Measurements from ENCODE around the gene MECP2. TPM values are rescaled to one million over a fixed set of nuclear protein-coding genes. Genes with fewer than 3 reads are reported as not detected.

The MECP2 gene
- total and polyA plus RNA-seq, 2 experiments from 2014 or later = 18.1 to 19.4 TPM

DNA sequence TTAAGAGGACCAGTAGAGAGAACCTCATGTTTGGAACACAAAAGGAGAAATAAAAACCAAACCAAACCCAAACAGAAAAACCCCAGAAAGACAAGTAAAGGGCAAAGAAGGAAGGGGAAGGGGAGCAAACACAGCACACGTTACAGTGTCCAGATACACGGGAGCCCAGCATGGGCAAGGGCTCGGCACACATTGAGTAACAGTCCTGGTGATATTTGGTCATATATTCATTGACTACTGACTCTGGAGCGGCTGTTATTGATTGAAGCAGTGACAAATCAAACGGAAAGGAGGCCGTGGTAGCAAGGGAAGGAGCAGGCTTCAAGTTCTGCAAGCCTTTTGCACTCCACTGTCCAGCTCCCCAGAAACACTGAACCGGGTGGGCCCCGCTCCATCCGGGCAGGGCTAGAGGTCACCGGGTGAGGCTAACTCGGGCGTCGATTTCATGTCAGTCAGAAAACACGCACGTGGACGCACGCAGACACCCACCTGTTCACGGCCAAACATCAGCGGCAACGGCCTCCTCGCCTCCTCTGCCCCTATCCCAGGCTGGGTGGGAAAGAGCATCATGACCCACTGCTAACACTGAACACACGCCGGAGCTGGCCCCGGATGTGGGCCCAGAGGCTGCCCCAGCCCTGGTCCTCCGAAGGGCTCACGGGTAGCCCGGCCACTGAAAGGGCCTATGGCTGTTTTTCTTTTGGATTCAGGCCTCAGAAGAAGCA is 74.1 kb downstream of the MECP2 start:
- Histone ChIP-seq H3K9me2 (replicated peaks; ENCODE audit: insufficient read depth) (no peaks in the 10 kb centered on the region), H3K9me3 (ENCODE audit: low read depth) (no peaks in the 10 kb centered on the region), H3K27me3 (no peaks in the 10 kb centered on the region), H3K4me2 (no peak overlapping the region), H3K4me3 (no peak overlapping the region), H3K4me1 (ENCODE audit: insufficient read depth) (peaks cover 10% of the 10 kb centered on the region), H3K27ac (peak overlapping the region; percentile 51), H2AFZ (no peak overlapping the region), H4K20me1 (ENCODE audit: insufficient read depth, poor library complexity, severe bottlenecking) (no peaks in the 10 kb centered on the region), H3K79me2 (no peaks in the 10 kb centered on the region), H3K36me3 (replicated peaks; ENCODE audit: insufficient read depth, low read depth) (no peaks in the 10 kb centered on the region)
- no peak for DNase-seq (ENCODE audit: low spot score)
- TF ChIP-seq EZH2phosphoT487 (IDR thresholded peaks at IDR 0.05; ENCODE audit: low read depth, severe bottlenecking, unreplicated experiment) = no peak
- TF ChIP-seq, protein P1, sequence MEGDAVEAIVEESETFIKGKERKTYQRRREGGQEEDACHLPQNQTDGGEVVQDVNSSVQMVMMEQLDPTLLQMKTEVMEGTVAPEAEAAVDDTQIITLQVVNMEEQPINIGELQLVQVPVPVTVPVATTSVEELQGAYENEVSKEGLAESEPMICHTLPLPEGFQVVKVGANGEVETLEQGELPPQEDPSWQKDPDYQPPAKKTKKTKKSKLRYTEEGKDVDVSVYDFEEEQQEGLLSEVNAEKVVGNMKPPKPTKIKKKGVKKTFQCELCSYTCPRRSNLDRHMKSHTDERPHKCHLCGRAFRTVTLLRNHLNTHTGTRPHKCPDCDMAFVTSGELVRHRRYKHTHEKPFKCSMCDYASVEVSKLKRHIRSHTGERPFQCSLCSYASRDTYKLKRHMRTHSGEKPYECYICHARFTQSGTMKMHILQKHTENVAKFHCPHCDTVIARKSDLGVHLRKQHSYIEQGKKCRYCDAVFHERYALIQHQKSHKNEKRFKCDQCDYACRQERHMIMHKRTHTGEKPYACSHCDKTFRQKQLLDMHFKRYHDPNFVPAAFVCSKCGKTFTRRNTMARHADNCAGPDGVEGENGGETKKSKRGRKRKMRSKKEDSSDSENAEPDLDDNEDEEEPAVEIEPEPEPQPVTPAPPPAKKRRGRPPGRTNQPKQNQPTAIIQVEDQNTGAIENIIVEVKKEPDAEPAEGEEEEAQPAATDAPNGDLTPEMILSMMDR (IDR thresholded peaks at IDR 0.05; ENCODE audit: poor library complexity) = no peak
- no peak for TF ChIP-seq EZH2 (IDR thresholded peaks at IDR 0.05; ENCODE audit: borderline replicate concordance)
- WGBS (ENCODE audit: low lambda C conversion rate, missing lambda C conversion rate) = 87% methylated on average over 27 of the region's 27 CpGs

DNA sequence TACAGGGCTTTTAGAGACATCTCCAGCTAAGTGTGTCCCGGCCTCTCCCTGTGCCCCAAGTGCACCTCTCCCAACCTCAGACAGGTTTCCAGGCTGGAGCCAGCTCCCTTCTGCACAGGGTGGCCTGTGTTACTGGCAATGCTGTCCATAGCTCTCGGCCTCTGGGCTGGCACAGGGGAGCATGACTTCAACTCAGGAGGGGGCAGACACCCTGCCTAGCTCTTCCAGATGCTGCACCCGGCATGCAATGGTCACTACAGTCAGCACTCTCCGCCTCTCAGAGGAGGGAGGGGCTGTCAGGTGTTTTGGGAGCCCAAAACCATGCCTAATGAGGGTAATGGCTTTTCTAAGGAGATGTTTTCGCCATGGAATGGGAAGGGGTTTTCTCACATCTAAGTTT is 75.4 kb downstream of the MECP2 start:
- 73% methylated on average over 5 of the region's 5 CpGs for WGBS (ENCODE audit: low lambda C conversion rate, missing lambda C conversion rate)
- no peaks in the 10 kb centered on the region for H4K20me1 ChIP-seq (ENCODE audit: insufficient read depth, poor library complexity, severe bottlenecking)
- TF ChIP-seq EZH2phosphoT487 (IDR thresholded peaks at IDR 0.05; ENCODE audit: low read depth, severe bottlenecking, unreplicated experiment) (no peak), EZH2 (IDR thresholded peaks at IDR 0.05; ENCODE audit: borderline replicate concordance) (no peak)
- TF ChIP-seq, protein P1 (IDR thresholded peaks at IDR 0.05; ENCODE audit: poor library complexity) = no peak
- no peak overlapping the region for H3K27ac ChIP-seq
- no peaks in the 10 kb centered on the region for H3K9me2 ChIP-seq (replicated peaks; ENCODE audit: insufficient read depth)
- H3K79me2 ChIP-seq = no peaks in the 10 kb centered on the region
- no peak overlapping the region for H2AFZ ChIP-seq
- H3K36me3 ChIP-seq (replicated peaks; ENCODE audit: insufficient read depth, low read depth) = no peaks in the 10 kb centered on the region
- no peak overlapping the region for H3K4me2 ChIP-seq
- H3K27me3 ChIP-seq = no peaks in the 10 kb centered on the region
- DNase-seq (ENCODE audit: low spot score) = no peak
- peaks cover 10% of the 10 kb centered on the region for H3K4me1 ChIP-seq (ENCODE audit: insufficient read depth)
- no peak overlapping the region for H3K4me3 ChIP-seq
- no peaks in the 10 kb centered on the region for H3K9me3 ChIP-seq (ENCODE audit: low read depth)

DNA sequence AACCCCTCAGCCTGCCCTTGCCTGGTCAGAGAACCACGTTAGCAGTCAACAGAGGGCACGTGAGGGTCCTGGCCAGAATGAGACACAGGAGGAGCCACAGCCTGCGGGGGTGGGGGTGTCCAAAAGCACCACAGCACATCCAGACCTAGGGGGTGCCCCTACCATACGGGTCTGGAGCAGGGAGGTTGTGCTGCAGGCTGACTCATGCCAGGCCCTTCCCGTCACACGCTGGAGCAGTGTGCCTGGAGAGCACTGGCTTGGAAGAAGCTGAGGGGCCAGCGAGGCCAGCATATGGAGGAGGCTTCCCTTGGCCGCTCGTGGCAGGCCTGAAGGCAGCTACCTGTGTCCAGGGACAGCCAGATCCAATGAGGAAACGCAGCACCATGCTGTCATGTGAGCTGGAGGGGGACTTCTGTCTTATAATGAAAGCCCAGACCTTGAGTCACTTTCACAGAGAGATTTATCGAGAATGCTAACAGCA is 76.3 kb downstream of the MECP2 start:
- no peak for DNase-seq (ENCODE audit: low spot score)
- H2AFZ ChIP-seq = no peak overlapping the region
- no peaks in the 10 kb centered on the region for H3K9me2 ChIP-seq (replicated peaks; ENCODE audit: insufficient read depth)
- H3K9me3 ChIP-seq (ENCODE audit: low read depth) = no peaks in the 10 kb centered on the region
- peak overlapping the region; percentile 91 for H3K27ac ChIP-seq
- no peaks in the 10 kb centered on the region for H4K20me1 ChIP-seq (ENCODE audit: insufficient read depth, poor library complexity, severe bottlenecking)
- TF ChIP-seq EZH2phosphoT487 (IDR thresholded peaks at IDR 0.05; ENCODE audit: low read depth, severe bottlenecking, unreplicated experiment) = no peak
- TF ChIP-seq EZH2 (IDR thresholded peaks at IDR 0.05; ENCODE audit: borderline replicate concordance) = no peak
- TF ChIP-seq, protein P1 (IDR thresholded peaks at IDR 0.05; ENCODE audit: poor library complexity) = no peak
- WGBS (ENCODE audit: low lambda C conversion rate, missing lambda C conversion rate) = 71% methylated on average over 11 of the region's 11 CpGs
- H3K36me3 ChIP-seq (replicated peaks; ENCODE audit: insufficient read depth, low read depth) = no peaks in the 10 kb centered on the region
- H3K4me2 ChIP-seq = peak overlapping the region; percentile 79
- H3K4me1 ChIP-seq (ENCODE audit: insufficient read depth) = peaks cover 10% of the 10 kb centered on the region
- H3K79me2 ChIP-seq = no peaks in the 10 kb centered on the region
- no peak overlapping the region for H3K4me3 ChIP-seq
- H3K27me3 ChIP-seq = no peaks in the 10 kb centered on the region

Measured in hepatocyte (in vitro differentiated cells).